ENCODE measurements around the gene AGBL3.
A peak's percentile ranks its signal among the peaks of the same experiment; 100 is the strongest.
"Not testable (repeated sequence)": the region's sequence is repeated elsewhere in the genome, so short reads cannot be mapped to it uniquely, and the experiment has no call there.

AGBL3 gene

GRCh38 chr7:135078051-135078450 is 91.7 kb downstream of the AGBL3 start:
- no peak for DNase-seq

GRCh38 chr7:135079068-135079467 is 92.8 kb downstream of the AGBL3 start:
- no peak for DNase-seq

GRCh38 chr7:135083005-135083404 is 96.7 kb downstream of the AGBL3 start:
- DNase-seq, result no peak

GRCh38 chr7:135088566-135088965 is 102.3 kb downstream of the AGBL3 start:
- no peak for DNase-seq

- DNase-seq, result no peak
Observed at GRCh38 chr7:135091717-135092116, 105.4 kb downstream of the AGBL3 start.

- no peak for DNase-seq
Observed at GRCh38 chr7:135094472-135095237, 108.3 kb downstream of the AGBL3 start.

GRCh38 chr7:135095450-135095849 is 109.1 kb downstream of the AGBL3 start:
- no peak for DNase-seq

- no peak for DNase-seq
Observed at GRCh38 chr7:135098391-135098790, 112.1 kb downstream of the AGBL3 start.

GRCh38 chr7:135100856-135101255 is 114.5 kb downstream of the AGBL3 start:
- DNase-seq, result no peak

GRCh38 chr7:135102372-135102771 is 116.1 kb downstream of the AGBL3 start:
- DNase-seq, result no peak

GRCh38 chr7:135109562-135109961 is 123.3 kb downstream of the AGBL3 start:
- no peak for DNase-seq

- DNase-seq, result no peak
Observed at GRCh38 chr7:135109976-135110375, 123.7 kb downstream of the AGBL3 start.

GRCh38 chr7:135111379-135111778 is 125.1 kb downstream of the AGBL3 start:
- no peak for DNase-seq

GRCh38 chr7:135114622-135115021 is 128.3 kb downstream of the AGBL3 start:
- no peak for DNase-seq

GRCh38 chr7:135117096-135117495 is 130.8 kb downstream of the AGBL3 start:
- no peak for DNase-seq

GRCh38 chr7:135121868-135122267 is 135.6 kb downstream of the AGBL3 start:
- no peak for DNase-seq

GRCh38 chr7:135124631-135125030 is 138.3 kb downstream of the AGBL3 start:
- not testable (repeated sequence) for DNase-seq

GRCh38 chr7:135128931-135129330 is 142.6 kb downstream of the AGBL3 start:
- no peak for DNase-seq

GRCh38 chr7:135129579-135129978 is 143.3 kb downstream of the AGBL3 start:
- no peak for DNase-seq

GRCh38 chr7:135143885-135144668 is 157.8 kb downstream of the AGBL3 start:
- no peak for DNase-seq

GRCh38 chr7:135147341-135147898 is 161.1 kb downstream of the AGBL3 start:
- no peak for DNase-seq

GRCh38 chr7:135147899-135148721 is 161.8 kb downstream of the AGBL3 start, which contains the start of gene TMEM140:
Gene TMEM140, plus strand, starts transcription at chr7:135148072. Its CDS starts 16,370 bp downstream, at chr7:135164442.
- DNase-seq, result peak in 1 of 2 experiments; percentile 64
